ENCODE measurements around the gene OLFM1.

Gene OLFM1

GRCh38 chr9:135087489-135087792 is at the start of gene OLFM1:
Gene OLFM1 (plus strand): TSS chr9:135087668. CDS start chr9:135087990, 322 bp downstream.
- peak; percentile 62 for DNase-seq

- no peak for DNase-seq
These were observed 49.1 kb upstream of the OLFM1 start for GRCh38 chr9:135038331-135038730.

GRCh38 chr9:135038826-135039225 is 48.6 kb upstream of the OLFM1 start:
- DNase-seq = no peak

GRCh38 chr9:135039266-135039870 is 48.1 kb upstream of the OLFM1 start:
- DNase-seq = no peak

- DNase-seq = no peak
These were observed 47.4 kb upstream of the OLFM1 start for GRCh38 chr9:135039916-135040645.

- no peak for DNase-seq
These were observed 46.6 kb upstream of the OLFM1 start for GRCh38 chr9:135040892-135041291.

GRCh38 chr9:135043345-135043744 is 44.1 kb upstream of the OLFM1 start:
- DNase-seq = no peak

GRCh38 chr9:135045264-135045927 is 42.1 kb upstream of the OLFM1 start:
- DNase-seq = no peak

GRCh38 chr9:135045928-135046738 is 41.3 kb upstream of the OLFM1 start:
- no peak for DNase-seq

- DNase-seq = no peak
These were observed 40.6 kb upstream of the OLFM1 start for GRCh38 chr9:135046739-135047350.

GRCh38 chr9:135047521-135047920 is 39.9 kb upstream of the OLFM1 start:
- no peak for DNase-seq

- DNase-seq = no peak
These were observed 39.3 kb upstream of the OLFM1 start for GRCh38 chr9:135048046-135048757.

GRCh38 chr9:135048758-135049444 is 38.6 kb upstream of the OLFM1 start:
- DNase-seq = no peak

- no peak for DNase-seq
These were observed 38.0 kb upstream of the OLFM1 start for GRCh38 chr9:135049460-135049859.

- DNase-seq = no peak
These were observed 37.1 kb upstream of the OLFM1 start for GRCh38 chr9:135050072-135050990.

- no peak for DNase-seq
These were observed 36.0 kb upstream of the OLFM1 start for GRCh38 chr9:135051316-135052038.

- no peak for DNase-seq
These were observed 34.3 kb upstream of the OLFM1 start for GRCh38 chr9:135053133-135053532.

GRCh38 chr9:135055181-135055580 is 32.3 kb upstream of the OLFM1 start:
- DNase-seq = no peak

GRCh38 chr9:135056541-135056940 is 30.9 kb upstream of the OLFM1 start:
- no peak for DNase-seq
